Tibial nerve (tissue), 4 donors: ENCODE results near the gene CFAP410.

Source experiments
- EP300 ChIP-seq, 2 donors: sonication (generic); formaldehyde crosslinking; IDR thresholded peaks; one replicate each; pipeline ENCODE4 v1.6.1; 2017; ENCODE audit warnings: antibody characterized with exemption in 2 of 2, mild to moderate bottlenecking in 1 of 2
- TF ChIP-seq, protein P1 (sequence below), 5 experiments: fragments of 200-600 bp in 3 of 5; fragments of 450-650 bp in 2 of 5; sonication (generic) in 3 of 5; IDR thresholded peaks; one replicate each; pipeline ENCODE4 v1.5.1; 2016 to 2019; ENCODE audit warnings: antibody characterized with exemption in 5 of 5, mild to moderate bottlenecking in 3 of 5, moderate library complexity in 2 of 5

DNA sequence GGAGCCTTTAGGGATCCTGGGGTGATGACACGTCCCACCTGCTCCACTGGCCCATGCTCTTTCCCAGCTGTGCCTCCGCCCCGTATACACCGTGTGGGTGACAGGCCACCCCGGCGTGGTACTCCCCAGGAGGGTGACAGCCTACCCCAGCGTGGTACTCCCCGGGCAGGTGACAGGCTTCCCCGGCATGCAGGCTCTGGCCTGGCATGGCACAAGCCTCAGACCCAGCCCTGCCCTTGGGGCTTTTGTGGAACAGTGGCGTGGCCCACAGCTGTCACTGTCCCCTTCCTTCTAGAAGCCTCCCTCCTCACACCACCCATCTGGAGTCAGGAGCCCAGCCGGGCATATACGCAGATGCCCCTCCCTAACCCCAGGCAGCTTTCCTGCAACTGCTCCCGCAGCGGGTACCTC is 44.0 kb downstream of the CFAP410 start:
- TF ChIP-seq, protein P1, sequence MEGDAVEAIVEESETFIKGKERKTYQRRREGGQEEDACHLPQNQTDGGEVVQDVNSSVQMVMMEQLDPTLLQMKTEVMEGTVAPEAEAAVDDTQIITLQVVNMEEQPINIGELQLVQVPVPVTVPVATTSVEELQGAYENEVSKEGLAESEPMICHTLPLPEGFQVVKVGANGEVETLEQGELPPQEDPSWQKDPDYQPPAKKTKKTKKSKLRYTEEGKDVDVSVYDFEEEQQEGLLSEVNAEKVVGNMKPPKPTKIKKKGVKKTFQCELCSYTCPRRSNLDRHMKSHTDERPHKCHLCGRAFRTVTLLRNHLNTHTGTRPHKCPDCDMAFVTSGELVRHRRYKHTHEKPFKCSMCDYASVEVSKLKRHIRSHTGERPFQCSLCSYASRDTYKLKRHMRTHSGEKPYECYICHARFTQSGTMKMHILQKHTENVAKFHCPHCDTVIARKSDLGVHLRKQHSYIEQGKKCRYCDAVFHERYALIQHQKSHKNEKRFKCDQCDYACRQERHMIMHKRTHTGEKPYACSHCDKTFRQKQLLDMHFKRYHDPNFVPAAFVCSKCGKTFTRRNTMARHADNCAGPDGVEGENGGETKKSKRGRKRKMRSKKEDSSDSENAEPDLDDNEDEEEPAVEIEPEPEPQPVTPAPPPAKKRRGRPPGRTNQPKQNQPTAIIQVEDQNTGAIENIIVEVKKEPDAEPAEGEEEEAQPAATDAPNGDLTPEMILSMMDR (IDR thresholded peaks at IDR 0.05) = no peak
- TF ChIP-seq EP300 (IDR thresholded peaks at IDR 0.05) = no peak
